CD4-positive, alpha-beta T cell treated with Interleukin-1 beta for 1 hour (primary cell): ENCODE data around the gene CRIM1.

ENCODE experiments used
- DNase-seq, 2 donors: peaks; one replicate each; pipeline ENCODE4 v3.0.0-alpha.2; 2020 to 2022

The CRIM1 gene

GRCh38 chr2:36486521-36487044, 131.0 kb downstream of the CRIM1 start:
- no peak for DNase-seq

DNA sequence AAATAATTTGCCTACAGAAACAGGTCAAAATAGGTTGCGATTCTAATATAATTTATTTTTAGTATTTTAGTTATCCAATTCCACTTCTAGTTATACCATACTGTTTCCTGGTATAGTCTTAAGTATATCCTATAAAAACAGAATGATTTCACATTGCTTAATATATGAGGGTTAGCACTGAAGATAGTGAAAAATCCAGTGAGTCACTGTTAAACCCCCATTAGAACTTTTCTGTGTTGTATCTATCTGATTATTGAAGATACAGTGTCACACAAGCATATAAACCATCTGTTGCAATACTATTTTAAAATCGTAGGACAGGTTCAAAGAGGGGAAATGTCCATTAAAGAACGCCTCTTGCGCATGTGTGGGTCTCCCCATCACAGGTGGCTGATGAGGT, 132.4 kb downstream of the CRIM1 start:
- DNase-seq: no peak

- DNase-seq: no peak
These were observed 133.7 kb downstream of the CRIM1 start for GRCh38 chr2:36489281-36489680.

- DNase-seq: no peak
These were observed 135.2 kb downstream of the CRIM1 start for GRCh38 chr2:36490749-36491148.

DNA sequence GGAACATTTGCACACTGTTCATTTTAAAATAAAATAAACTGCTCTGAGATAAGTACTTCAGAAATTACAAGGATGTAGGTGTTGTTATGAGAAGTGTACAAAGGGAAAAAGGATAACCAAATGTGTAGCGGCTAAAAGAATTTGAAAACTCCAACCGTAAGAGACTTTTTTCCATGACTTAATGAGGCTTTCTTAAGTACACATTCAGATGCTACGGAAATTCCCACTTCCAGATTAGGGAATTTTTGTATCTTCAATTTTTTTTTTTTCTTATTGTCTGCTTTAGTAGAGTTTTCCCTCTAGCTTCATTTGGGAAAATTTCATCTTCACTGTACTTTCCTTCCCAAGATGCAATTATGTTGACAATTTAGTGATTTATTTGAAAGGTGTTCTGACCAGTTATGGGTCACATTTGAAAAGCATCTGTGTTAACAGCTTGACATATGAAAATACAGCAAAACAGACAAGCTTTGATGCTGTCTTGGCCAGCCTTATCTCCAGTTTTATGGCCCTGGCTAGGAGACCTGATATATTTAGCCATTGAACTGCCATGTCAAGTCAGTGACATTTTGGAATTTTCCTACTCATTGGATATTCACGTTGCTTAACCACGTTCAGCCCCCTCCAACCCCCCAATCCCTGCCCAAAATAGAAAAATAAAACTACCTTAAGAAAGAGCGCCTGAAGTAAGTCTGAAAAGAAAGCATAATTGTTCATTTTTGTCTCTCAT, 136.8 kb downstream of the CRIM1 start:
- DNase-seq: no peak

DNA sequence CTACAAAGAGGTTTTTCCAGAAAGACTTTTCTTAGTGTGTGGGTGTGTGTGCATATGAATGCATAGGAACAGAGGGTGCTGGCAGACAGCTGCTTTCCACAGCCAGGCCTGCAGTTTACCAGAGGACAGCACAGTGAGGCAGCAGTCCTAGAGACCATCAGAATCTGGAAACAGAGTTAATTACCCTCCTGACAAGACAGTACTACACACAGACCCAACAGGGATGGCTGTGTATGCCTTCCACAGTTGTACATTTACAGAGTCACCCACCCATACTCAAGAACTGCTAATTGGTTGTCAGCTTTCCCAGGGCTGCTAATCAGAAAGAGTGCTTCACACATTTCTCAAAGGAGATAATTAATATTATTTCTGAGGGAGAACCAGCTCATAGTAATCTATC, 137.7 kb downstream of the CRIM1 start:
- no peak for DNase-seq

DNA sequence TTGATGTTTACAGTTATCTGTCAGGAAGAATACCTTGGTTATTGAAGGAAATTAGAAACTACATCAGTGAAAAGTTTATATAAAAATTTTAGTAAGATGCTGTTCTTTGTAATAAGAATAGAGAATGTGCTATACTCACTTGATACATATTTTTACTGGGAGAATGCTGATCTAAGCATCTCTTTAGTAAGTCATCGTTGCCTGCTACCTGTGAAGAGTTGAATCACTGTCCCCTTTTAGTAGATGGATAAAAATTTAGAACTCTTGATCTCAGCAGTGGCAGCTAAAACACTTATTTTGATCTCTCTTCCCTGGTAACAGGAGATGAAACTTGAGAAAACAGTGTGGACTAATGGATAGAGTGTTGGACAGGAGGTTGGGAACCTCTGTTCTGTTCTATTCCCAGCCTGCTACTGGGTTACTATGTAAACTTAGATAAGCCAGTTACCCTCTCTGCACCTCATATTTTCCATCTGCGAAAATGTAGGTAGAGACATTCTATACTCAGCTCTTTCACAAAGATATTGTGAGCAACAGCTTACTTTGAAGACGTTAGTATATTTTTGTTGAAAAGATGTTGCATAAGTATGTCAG, 142.1 kb downstream of the CRIM1 start:
- no peak for DNase-seq

DNA sequence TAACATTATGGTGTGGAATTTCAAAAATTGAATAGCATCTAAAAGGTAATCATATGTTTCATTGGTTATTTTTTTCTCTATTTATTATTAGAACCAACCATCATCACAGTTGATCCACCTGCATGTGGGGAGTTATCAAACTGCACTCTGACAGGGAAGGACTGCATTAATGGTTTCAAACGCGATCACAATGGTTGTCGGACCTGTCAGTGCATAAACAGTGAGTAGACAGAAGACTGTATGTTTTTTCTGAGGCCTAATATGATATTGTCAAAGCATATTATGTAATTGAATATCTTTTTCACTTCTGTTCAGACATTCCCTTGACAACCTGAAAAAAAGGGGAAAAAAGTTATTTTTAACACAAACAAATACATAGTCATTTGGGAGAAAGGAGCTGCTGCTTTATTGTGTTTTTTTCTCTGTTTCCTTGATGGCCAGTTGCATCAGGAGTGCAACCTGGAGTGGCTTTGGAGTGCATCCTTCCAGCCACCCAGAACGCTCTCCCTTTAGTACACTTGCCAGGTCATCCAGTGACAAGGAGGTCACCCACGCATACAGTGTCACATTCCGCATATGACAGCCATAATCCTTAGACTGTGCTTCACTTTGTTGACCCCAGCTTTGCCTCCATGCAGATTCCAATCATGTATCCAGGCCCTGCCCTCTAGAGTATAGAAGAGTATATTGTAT, 143.7 kb downstream of the CRIM1 start:
- no peak for DNase-seq

DNA sequence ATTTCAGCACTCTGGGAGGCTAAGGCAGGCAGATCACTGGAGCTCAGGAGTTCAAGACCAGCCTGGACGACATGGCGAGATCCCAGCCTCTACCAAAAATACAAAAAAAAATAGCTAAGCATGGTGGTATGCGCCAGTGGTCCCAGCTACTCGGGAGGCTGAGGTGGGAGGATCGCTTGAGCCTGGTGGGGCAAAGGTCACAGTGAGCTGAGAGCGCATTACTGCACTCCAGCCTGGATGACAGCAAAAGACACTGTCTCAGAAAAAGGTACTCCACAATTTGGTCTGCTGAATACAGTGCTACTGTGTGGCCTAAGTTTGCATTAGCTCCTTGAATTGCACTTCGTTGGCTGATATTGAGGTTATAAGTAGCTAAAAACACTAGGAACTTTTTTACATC, 144.5 kb downstream of the CRIM1 start:
- no peak for DNase-seq

- no peak for DNase-seq
These were observed 146.5 kb downstream of the CRIM1 start for GRCh38 chr2:36502081-36502480.

- peak; percentile 31 to 36 for DNase-seq
These were observed 151.8 kb downstream of the CRIM1 start for GRCh38 chr2:36507408-36507812.

GRCh38 chr2:36509075-36509474, 153.5 kb downstream of the CRIM1 start:
- DNase-seq: no peak

- DNase-seq: no peak
These were observed 156.5 kb downstream of the CRIM1 start for GRCh38 chr2:36511858-36512603.

DNA sequence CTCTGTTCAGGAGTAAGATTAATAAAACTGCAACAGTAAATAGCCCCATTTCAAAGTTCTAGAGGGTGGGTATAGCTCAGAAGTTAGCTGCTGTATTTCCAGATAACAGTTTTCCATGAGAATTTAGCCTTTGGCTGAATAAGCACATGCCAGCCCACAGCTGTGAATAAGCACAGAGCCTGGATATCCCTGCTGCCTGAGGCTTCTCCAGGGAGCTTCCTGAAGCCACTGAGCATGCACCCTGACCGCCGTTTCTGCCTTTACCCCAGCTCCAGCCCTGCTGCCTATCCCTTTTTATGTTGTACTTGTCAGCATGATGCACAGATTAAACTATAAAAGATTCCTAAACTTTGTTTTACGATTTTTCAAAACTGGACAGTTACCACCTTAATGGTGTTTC, 157.1 kb downstream of the CRIM1 start:
- no peak for DNase-seq

DNA sequence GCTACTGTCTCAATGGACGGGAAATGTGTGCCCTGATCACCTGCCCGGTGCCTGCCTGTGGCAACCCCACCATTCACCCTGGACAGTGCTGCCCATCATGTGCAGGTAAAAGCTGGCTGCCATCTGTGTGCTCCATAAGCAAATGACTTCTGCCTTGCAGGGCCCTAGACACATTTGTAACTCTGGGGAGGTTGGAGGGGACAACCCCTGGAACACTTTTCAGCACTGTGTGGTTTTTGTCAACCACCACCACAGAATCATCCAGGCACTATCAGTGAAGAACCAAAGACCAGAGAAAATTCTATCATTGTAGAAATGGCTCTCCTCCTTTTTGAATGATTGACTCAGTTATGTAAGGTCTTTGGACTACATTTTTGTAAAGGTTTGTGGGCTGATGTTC, 158.1 kb downstream of the CRIM1 start:
- no peak for DNase-seq

DNA sequence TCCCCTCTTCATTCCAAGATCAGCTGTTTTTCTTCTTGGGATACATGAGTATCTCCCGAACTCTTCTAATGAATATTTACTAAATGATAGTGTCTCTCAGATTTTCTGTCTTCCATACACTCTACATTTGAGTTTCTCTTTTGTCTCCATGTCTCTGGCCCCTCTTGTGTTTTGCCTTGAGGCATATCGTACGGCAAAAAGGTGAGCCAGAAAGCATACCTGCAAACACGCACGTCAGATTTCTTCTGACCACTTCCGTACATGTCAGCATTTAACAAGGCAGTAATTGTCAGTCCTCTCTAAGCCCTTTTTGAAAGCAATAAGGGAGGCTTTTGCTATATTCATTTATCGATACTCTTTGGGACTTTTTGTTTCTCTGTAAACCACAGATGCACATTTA, 160.0 kb downstream of the CRIM1 start:
- DNase-seq: no peak

GRCh38 chr2:36516136-36516870, 160.7 kb downstream of the CRIM1 start:
- no peak for DNase-seq

- DNase-seq: no peak
These were observed 164.9 kb downstream of the CRIM1 start for GRCh38 chr2:36520431-36520830.

DNA sequence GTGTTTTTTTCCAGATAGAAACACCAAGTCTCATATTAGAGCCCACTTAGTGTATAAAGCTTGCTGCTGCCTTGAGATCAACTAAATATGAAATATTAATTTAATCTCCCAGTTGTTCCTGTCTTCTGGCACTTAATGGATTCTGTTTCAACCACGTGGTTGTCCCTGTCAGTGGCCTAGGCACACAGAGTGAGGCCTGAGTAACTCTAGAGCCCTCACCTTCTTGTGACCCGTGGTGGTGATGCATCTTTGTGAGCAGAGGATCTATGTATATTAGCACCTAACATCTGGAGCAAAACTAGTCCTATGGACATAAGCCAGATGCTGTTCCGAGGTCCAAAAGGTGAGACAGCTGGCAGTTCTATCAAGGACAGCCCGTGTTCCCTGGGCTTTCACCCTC, 167.6 kb downstream of the CRIM1 start:
- DNase-seq: no peak

DNA sequence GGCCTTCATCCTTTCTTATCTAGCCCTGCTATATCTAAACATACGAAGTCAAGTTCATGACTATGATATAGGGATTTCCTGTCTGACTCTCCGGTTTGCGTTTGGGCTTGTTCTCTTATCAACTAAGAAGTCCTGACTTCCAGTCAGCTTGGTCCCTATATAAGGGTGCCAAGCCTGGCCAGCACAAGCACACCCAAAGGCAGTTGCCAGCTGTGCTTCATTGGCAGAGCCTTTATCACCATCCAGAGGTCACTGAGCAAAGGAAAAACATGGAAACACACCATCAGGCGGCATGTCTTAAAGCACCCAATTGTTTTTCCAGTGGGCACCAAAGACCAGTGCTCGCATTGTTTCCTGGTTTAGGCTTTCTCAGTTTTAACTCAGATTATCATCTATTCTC, 169.7 kb downstream of the CRIM1 start:
- no peak for DNase-seq

- DNase-seq: no peak
These were observed 170.6 kb downstream of the CRIM1 start for GRCh38 chr2:36526226-36526625.

- DNase-seq: no peak
These were observed 172.7 kb downstream of the CRIM1 start for GRCh38 chr2:36528274-36528673.
